ENCODE data around the gene SLC8A2. TPM values are rescaled to one million over a fixed set of nuclear protein-coding genes. Genes with fewer than 3 reads are reported as not detected.

Gene SLC8A2
- total and polyA plus RNA-seq, 9 donors = 0.07 to 1.3 (median 0.39) TPM; not detected in 3

DNA sequence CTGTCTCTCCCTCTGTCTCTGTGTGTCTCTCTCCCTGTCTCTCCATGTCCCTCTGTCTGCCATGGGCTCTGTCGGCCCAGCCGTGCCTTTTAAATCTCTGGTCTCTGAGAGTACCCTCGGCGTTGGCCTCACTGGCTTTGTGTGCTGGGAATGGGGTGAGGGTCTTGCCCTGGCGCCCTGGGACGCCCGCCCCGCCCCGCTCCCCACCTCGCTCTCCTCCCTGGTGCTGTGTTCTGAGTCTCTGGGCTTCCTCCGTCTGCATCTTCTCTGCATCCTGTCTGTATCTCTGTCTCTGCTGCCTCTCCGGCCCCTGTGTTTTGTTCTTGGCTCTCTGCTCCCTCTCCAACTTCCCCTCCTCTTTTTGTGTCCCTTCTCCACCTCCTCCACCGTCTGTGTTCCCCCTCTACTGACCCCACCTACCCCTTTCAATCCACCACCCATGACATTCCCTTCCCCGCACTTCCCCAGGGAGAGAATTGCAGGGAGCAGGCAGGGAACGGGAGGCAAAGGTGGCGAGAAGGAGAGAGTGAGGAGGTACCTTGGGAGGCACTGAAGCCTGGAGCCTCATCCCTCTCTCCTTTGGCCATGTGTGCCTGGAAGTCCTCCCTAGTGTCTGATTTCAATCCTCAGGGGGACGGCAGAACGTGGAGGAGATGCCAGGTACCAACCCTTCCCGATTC is 48.4 kb downstream of the SLC8A2 start:
- Histone ChIP-seq H3K4me1 (ENCODE audit: insufficient read depth) (peaks cover 4% of the 10 kb centered on the region), H3K9me3 (no peaks in the 10 kb centered on the region), H3K27me3 (no peaks in the 10 kb centered on the region), H3K27ac (no peak overlapping the region), H3K36me3 (no peaks in the 10 kb centered on the region), H3K4me3 (no peak overlapping the region)
- DNase-seq = no peak
- WGBS, 3 donors = 12 to 19% (median 14%) methylated on average over 19 of the region's 19 CpGs
- intact Hi-C loops (cut with DNase I) = loop anchor here in 2 of 4 donors (10.0 kb wide), 1 partner anchor 129 kb away; no protein-coding TSS in a partner anchor
- TF ChIP-seq, protein P1, sequence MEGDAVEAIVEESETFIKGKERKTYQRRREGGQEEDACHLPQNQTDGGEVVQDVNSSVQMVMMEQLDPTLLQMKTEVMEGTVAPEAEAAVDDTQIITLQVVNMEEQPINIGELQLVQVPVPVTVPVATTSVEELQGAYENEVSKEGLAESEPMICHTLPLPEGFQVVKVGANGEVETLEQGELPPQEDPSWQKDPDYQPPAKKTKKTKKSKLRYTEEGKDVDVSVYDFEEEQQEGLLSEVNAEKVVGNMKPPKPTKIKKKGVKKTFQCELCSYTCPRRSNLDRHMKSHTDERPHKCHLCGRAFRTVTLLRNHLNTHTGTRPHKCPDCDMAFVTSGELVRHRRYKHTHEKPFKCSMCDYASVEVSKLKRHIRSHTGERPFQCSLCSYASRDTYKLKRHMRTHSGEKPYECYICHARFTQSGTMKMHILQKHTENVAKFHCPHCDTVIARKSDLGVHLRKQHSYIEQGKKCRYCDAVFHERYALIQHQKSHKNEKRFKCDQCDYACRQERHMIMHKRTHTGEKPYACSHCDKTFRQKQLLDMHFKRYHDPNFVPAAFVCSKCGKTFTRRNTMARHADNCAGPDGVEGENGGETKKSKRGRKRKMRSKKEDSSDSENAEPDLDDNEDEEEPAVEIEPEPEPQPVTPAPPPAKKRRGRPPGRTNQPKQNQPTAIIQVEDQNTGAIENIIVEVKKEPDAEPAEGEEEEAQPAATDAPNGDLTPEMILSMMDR (IDR thresholded peaks at IDR 0.05) = no peak
- TF ChIP-seq POLR2A (IDR thresholded peaks at IDR 0.05) = no peak
- TF ChIP-seq EP300 (IDR thresholded peaks at IDR 0.05) = no peak

DNA sequence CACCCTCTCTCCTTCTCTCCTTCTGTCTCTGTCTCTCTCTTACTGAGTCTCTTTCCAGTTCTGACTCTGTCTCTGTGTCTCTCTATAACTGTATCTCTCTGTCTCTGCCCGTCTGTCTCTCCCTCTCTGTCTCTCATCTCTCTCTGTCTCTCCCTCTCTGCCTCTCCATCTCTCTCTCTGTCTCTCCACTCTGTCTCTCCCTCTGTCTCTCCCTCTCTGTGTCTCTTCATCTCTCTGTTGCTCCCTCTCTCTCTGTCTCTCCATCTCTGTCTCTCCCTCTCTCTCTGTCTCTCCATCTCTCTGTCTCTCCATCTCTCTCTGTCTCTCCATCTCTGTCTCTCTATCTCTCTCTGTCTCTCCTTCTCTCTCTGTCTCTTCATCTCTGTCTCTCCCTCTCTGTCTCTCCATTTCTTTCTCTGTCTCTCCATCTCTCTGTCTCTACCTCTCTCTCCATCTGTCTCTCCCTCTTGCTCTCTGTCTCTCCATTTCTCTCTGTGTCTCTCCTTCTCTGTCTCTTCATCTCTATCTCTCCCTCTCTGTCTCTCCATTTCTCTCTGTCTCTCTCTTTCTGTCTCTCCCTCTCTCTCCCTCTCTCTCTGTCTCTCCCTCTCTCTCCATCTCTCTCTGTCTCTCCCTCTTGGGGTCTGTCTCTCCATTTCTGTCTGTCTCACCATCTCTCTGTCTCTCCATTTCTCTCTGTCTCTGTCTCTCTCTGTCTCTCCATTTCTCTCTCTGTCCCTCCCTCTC is 49.1 kb downstream of the SLC8A2 start:
- Histone ChIP-seq H3K9me3 (no peaks in the 10 kb centered on the region), H3K27ac (no peak overlapping the region), H3K4me1 (ENCODE audit: insufficient read depth) (peaks cover 3% of the 10 kb centered on the region), H3K4me3 (no peak overlapping the region), H3K36me3 (no peaks in the 10 kb centered on the region), H3K27me3 (no peaks in the 10 kb centered on the region)
- intact Hi-C loops (cut with DNase I) = loop anchor here in 2 of 4 donors (1.0 to 10.0 kb wide), 2 partner anchors 35 to 128 kb away; no protein-coding TSS in a partner anchor
- WGBS, 3 donors = 11 to 25% (median 11%) methylated on average over 1 of the region's 1 CpG
- DNase-seq = no peak
- TF ChIP-seq, protein P1 (IDR thresholded peaks at IDR 0.05) = no peak
- TF ChIP-seq EP300 (IDR thresholded peaks at IDR 0.05) (no peak), POLR2A (IDR thresholded peaks at IDR 0.05) (no peak)

DNA sequence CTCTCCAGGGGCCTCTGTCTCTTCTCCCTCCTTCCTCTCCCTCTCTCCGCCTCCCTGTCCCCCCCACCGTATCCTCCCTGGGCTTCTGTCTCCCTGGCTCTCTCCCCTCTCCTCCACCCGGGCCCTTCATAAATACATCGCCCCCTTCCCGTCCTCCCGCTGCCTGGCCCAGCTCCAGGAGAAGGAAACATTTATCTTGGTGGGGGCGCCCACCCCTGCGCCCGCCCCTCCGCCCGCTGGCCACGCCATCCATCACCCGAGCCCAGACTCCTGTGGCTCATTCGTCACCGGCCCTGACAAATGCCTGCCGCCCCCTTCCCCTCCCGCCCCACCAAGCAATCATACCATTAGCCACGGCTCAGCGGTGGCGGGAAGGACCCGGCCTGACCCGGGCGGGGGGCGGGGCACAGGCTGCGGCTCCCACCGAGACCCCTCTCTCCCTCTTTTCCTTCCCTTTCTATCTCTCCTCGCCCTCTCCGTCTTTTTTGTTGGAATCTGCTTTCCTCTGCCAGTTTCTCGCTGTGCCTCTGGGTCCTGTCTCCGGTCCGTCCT is 49.8 kb downstream of the SLC8A2 start:
- no peak overlapping the region for H3K4me3 ChIP-seq
- H3K27ac ChIP-seq = no peak overlapping the region
- no peak for DNase-seq
- 1 to 3% (median 2%) methylated on average over 31 of the region's 31 CpGs for WGBS, 3 donors
- H3K36me3 ChIP-seq = no peaks in the 10 kb centered on the region
- H3K27me3 ChIP-seq = no peaks in the 10 kb centered on the region
- peaks cover 3% of the 10 kb centered on the region for H3K4me1 ChIP-seq (ENCODE audit: insufficient read depth)
- intact Hi-C loops (cut with DNase I) = loop anchor here in 2 of 4 donors (1.0 to 10.0 kb wide), 2 partner anchors 35 to 127 kb away; no protein-coding TSS in a partner anchor
- H3K9me3 ChIP-seq = no peaks in the 10 kb centered on the region
- no peak for TF ChIP-seq EP300 (IDR thresholded peaks at IDR 0.05)
- TF ChIP-seq, protein P1 (IDR thresholded peaks at IDR 0.05) = no peak
- TF ChIP-seq POLR2A (IDR thresholded peaks at IDR 0.05) = no peak

DNA sequence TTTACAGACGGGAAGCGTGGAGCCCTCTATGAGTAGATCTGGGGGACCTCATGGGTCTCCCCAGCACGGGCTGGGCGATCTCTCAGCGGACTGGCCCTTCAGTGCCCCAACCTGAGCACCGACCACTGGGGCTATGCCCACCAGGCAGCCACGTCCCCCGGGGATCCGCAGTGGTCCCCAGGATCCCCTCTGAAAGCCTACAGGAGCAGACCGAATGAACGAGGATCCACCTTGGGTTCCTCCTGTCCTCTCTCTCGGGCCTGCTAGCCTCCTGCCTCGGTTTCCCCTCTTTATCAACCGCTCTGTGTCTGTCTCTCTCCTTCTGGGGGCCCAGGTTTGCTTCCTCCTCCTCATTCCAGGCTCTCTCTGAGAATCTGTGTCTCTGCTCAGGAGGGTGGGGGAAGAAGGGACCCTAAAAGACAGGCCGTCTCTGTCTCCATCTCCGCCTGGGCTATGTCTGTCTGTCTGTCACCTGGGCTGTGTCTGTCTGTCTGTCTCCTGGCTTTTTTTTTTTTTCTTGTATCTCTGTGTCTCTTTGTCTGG is 50.4 kb downstream of the SLC8A2 start:
- intact Hi-C loops (cut with DNase I) = loop anchor here in 2 of 4 donors (10.0 kb wide), 1 partner anchor 127 kb away; no protein-coding TSS in a partner anchor
- TF ChIP-seq POLR2A (IDR thresholded peaks at IDR 0.05) (no peak), EP300 (IDR thresholded peaks at IDR 0.05) (no peak)
- TF ChIP-seq, protein P1 (IDR thresholded peaks at IDR 0.05) = no peak
- Histone ChIP-seq H3K4me1 (ENCODE audit: insufficient read depth) (peaks cover 3% of the 10 kb centered on the region), H3K9me3 (no peaks in the 10 kb centered on the region), H3K27ac (no peak overlapping the region), H3K36me3 (no peaks in the 10 kb centered on the region), H3K4me3 (no peak overlapping the region), H3K27me3 (no peaks in the 10 kb centered on the region)
- 12 to 17% (median 13%) methylated on average over 14 to 16 of the region's 16 CpGs for WGBS, 3 donors
- no peak for DNase-seq

Data from ovary (tissue), 9 donors.